ENCODE results near the gene NAALADL2. TPM values are rescaled to one million over a fixed set of nuclear protein-coding genes. Genes with fewer than 3 reads are reported as not detected.

The NAALADL2 gene
- total and polyA plus RNA-seq, 2 donors (not counting 3 experiments of a cell fraction or from before 2014, with no cell fraction given), result 1.1 to 4.0 TPM

DNA sequence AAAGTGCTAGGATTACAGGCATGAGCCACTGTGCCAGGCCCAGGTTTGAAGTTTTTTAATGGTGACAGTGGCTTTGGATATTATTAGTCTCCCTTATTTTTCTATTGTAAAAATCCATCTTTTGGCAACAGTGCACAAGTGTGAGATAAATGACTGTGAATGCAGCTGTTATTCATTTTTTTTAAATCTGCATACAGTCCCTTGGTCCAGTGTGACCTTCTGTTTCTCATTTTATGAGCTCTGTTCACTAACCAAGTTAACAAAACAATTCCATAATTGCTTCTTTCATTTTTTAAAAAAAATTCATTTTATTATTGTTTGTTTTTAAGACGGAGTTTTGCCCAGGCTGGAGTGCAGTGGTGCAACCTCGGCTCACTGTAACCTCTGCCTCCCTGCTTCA is 381.8 kb downstream of the NAALADL2 start:
- Histone ChIP-seq H3K79me2 (ENCODE audit: control insufficient read depth, insufficient read depth, low read length) (no peaks in the 10 kb centered on the region), H3K4me2 (ENCODE audit: insufficient read depth, low read length) (no peak overlapping the region), H4K20me1 (replicated peaks; ENCODE audit: control insufficient read depth, extremely low read depth, insufficient read depth, low read length) (no peaks in the 10 kb centered on the region), H3K9me3 (replicated peaks; ENCODE audit: control insufficient read depth, insufficient read depth, low read length) (no peaks in the 10 kb centered on the region), H3K4me3 (replicated peaks in 1 of 3; ENCODE audit: insufficient read depth in 1 of 3, low read depth in 1 of 3, low read length in 3 of 3) (no peak overlapping the region), H3K27me3 (ENCODE audit: control insufficient read depth in 2 of 2, insufficient read depth in 2 of 2, low read length in 2 of 2) (no peaks in the 10 kb centered on the region), H3K9ac (replicated peaks; ENCODE audit: extremely low read depth, insufficient read depth, low read length) (no peak overlapping the region), H3K9me1 (replicated peaks; ENCODE audit: control insufficient read depth, extremely low read depth, insufficient read depth, low read length) (no peaks in the 10 kb centered on the region), H3K36me3 (ENCODE audit: control insufficient read depth in 2 of 2, extremely low read depth in 1 of 2, insufficient read depth in 2 of 2, low read length in 2 of 2) (no peaks in the 10 kb centered on the region), H2AFZ (ENCODE audit: low read depth, low read length) (no peak overlapping the region), H3K4me1 (ENCODE audit: control insufficient read depth, extremely low read depth, insufficient read depth, low read length) (no peaks in the 10 kb centered on the region), H3K27ac (ENCODE audit: insufficient read depth, low read depth, low read length) (no peak overlapping the region)
- dilution Hi-C loops (cut with MboI; ENCODE audit: extremely low pct_ligation_motif_present, low sequenced_read_pairs) (no loop called here), intact Hi-C loops (cut with micrococcal nuclease) (no loop called here)
- BruUV-seq (replicated peaks), result no TSS peak
- ChIA-PET CTCF (interaction anchor here (1.6 kb wide), 1 partner anchor 1189 kb away, joined by 3 read pairs; no protein-coding TSS in a partner anchor), POLR2A (no interaction called here)
- TF ChIP-seq, protein P1, sequence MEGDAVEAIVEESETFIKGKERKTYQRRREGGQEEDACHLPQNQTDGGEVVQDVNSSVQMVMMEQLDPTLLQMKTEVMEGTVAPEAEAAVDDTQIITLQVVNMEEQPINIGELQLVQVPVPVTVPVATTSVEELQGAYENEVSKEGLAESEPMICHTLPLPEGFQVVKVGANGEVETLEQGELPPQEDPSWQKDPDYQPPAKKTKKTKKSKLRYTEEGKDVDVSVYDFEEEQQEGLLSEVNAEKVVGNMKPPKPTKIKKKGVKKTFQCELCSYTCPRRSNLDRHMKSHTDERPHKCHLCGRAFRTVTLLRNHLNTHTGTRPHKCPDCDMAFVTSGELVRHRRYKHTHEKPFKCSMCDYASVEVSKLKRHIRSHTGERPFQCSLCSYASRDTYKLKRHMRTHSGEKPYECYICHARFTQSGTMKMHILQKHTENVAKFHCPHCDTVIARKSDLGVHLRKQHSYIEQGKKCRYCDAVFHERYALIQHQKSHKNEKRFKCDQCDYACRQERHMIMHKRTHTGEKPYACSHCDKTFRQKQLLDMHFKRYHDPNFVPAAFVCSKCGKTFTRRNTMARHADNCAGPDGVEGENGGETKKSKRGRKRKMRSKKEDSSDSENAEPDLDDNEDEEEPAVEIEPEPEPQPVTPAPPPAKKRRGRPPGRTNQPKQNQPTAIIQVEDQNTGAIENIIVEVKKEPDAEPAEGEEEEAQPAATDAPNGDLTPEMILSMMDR (IDR thresholded peaks at IDR 0.05; ENCODE audit: extremely low read depth in 1 of 2, insufficient read depth in 1 of 2, low read depth in 1 of 2, low read length in 2 of 2), result no peak
- TF ChIP-seq GATA2 (IDR thresholded peaks at IDR 0.05; ENCODE audit: insufficient read depth, insufficient read length, low read depth, low read length), result no peak
- TF ChIP-seq JUN (IDR thresholded peaks at IDR 0.05; ENCODE audit: borderline replicate concordance, insufficient read depth, insufficient read length, low read depth), result no peak
- no peak for TF ChIP-seq POLR2A (IDR thresholded peaks at IDR 0.05; ENCODE audit: low read depth, low read length)
- no peak for TF ChIP-seq EZH2 (IDR thresholded peaks at IDR 0.05; ENCODE audit: borderline replicate concordance, low read depth, low read length, severe bottlenecking)
- no peak for TF ChIP-seq POLR2AphosphoS5 (IDR thresholded peaks at IDR 0.05; ENCODE audit: insufficient read depth, low read depth, low read length)
- TF ChIP-seq MYC (IDR thresholded peaks at IDR 0.05; ENCODE audit: low read depth, low read length), result no peak
- TF ChIP-seq, protein P2, sequence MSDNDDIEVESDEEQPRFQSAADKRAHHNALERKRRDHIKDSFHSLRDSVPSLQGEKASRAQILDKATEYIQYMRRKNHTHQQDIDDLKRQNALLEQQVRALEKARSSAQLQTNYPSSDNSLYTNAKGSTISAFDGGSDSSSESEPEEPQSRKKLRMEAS (IDR thresholded peaks at IDR 0.05; ENCODE audit: insufficient read depth, insufficient read length), result no peak
- TF ChIP-seq FOS (IDR thresholded peaks at IDR 0.05; ENCODE audit: borderline replicate concordance, insufficient read depth, low read length), result no peak
- DNase-seq (ENCODE audit: low read depth, low spot score) (no peak), FAIRE-seq (no peak)

Measured in endothelial cell of umbilical vein (primary cell).